ENCODE results near the gene EHD2. TPM values are rescaled to one million over a fixed set of nuclear protein-coding genes. Genes with fewer than 3 reads are reported as not detected.

EHD2 gene
- total RNA-seq, 1 donor from 2014 or later, result 10.3 TPM

DNA sequence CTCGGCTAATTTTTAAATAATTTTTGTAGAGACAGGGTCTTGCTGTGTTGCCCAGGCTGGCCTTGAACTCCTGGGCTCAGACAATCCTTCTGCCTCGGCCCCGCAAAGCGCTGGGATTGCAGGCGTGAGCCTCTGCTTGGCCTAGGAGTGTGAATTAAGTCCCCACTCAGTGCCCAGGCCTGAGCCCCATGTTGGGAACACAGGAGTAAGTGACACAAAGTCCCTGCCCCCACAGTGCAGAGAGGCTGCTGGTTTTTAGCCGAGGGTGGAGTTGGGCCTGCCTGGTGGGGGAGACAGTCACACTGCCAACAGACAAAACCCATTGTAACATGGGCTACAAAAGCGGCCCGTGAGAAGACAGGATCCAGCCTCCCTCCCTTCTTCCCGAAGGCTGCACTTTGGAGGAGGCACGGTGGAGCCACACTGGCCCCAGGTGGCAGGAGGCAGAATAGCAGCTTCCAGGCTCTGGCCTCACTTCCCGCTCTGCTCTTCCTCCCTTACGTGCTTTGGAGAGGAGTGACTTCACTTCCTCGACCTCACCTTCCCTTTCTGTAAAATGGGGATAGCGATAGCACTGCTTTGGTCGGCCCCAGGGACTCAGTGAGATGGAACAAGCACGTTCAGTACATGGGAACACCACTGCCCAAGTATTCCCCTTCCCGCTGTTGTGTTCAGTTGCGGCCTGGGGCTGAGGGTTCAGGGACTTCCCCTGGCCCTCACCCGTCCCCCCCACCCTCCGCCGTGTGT, 15.2 kb upstream of the EHD2 start:
- Mint-ChIP-seq H3K36me3 (peaks cover 3% of the 10 kb centered on the region), H3K27me3 (no peaks in the 10 kb centered on the region)
- peak; percentile 98 for TF ChIP-seq CTCF (conservative IDR thresholded peaks at IDR 0.05)

GRCh38 chr19:47698631-47699359, 14.4 kb upstream of the EHD2 start:
- TF ChIP-seq CTCF (conservative IDR thresholded peaks at IDR 0.05), result no peak
- Mint-ChIP-seq H3K27me3 (no peaks in the 10 kb centered on the region), H3K27ac (no peak overlapping the region), H3K36me3 (peaks cover 7% of the 10 kb centered on the region), H3K4me3 (no peak overlapping the region), H3K9me3 (no peaks in the 10 kb centered on the region), H3K4me1 (ENCODE audit: unreplicated experiment) (peaks cover 5% of the 10 kb centered on the region)
- DNase-seq (ENCODE audit: extremely low spot score, unreplicated experiment), result no peak

More for the DNA sequence above, 15.2 kb upstream of the EHD2 start:
- H3K4me3 Mint-ChIP-seq, result no peak overlapping the region
- H3K9me3 Mint-ChIP-seq, result no peaks in the 10 kb centered on the region
- peaks cover 5% of the 10 kb centered on the region for H3K4me1 Mint-ChIP-seq (ENCODE audit: unreplicated experiment)
- H3K27ac Mint-ChIP-seq, result no peak overlapping the region
- no peak for DNase-seq (ENCODE audit: extremely low spot score, unreplicated experiment)

DNA sequence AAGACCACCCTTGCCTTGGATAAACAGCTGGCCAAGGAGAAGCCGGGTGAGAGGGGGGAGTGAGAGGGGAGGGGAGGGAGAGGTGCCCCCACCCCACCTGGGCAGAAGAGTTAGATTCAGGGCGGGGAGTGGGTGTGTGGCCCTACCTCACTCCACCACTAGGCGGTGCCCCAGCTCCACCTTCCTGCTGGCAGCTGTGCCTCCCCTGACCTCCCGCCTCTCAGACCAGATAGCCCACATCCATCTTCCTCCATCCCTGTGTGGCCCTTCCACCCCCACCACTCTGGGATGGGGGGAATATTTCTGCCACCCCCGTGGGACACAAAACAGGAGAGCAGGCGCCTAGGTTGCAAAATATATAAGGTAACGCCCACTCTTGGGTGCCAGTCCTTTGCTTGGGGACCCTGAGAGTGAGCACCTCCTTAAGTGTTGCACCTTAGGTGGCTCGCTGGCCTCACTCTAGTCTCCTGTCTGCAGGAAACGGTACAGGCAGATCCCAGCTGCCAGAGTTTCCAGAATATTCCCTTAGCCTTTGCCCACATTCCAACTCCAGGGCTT, 13.8 kb upstream of the EHD2 start:
- peaks cover 5% of the 10 kb centered on the region for H3K4me1 Mint-ChIP-seq (ENCODE audit: unreplicated experiment)
- DNase-seq (ENCODE audit: extremely low spot score, unreplicated experiment), result no peak
- peaks cover 7% of the 10 kb centered on the region for H3K36me3 Mint-ChIP-seq
- H3K27me3 Mint-ChIP-seq, result no peaks in the 10 kb centered on the region
- H3K27ac Mint-ChIP-seq, result no peak overlapping the region
- H3K9me3 Mint-ChIP-seq, result no peaks in the 10 kb centered on the region
- H3K4me3 Mint-ChIP-seq, result no peak overlapping the region
- TF ChIP-seq CTCF (conservative IDR thresholded peaks at IDR 0.05), result peak; percentile 88

DNA sequence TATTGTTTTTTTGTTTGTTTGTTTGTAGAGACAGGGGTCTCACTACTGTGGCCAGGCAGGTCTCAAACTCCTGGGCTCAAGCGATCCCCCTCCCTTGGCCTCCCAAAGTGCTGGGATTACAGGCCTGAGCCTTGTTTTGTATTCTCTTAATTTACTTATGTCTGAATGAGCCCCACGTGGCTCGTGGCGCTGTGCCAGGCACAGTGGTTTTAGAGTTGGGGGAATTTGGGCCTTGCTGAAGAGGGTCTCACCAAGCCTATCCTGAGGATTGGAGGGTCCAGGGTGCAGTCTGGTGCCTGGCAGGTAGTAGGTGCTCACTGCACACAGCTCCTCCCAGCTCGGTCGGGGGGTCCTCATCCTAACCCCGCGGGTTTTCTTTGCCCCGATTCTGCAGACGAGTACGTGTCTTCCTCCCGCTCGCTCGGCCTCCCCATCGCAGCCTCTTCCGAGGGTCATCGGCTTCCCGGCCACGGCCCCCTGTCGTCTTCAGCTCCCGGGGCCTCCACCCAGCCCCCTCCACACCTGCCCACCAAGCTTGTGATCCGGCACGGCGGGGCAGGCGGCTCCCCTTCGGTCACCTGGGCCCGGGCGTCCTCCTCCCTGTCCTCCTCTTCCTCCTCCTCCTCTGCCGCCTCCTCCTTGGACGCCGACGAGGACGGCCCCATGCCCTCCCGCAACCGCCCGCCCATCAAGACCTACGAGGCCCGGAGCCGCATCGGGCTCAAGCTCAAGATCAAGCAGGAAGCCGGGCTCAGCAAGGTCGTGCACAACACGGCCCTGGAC, 12.1 kb upstream of the EHD2 start:
- peaks cover 7% of the 10 kb centered on the region for H3K36me3 Mint-ChIP-seq
- H3K9me3 Mint-ChIP-seq, result no peaks in the 10 kb centered on the region
- no peak for TF ChIP-seq CTCF (conservative IDR thresholded peaks at IDR 0.05)
- no peaks in the 10 kb centered on the region for H3K27me3 Mint-ChIP-seq
- H3K4me1 Mint-ChIP-seq (ENCODE audit: unreplicated experiment), result no peaks in the 10 kb centered on the region
- no peak for DNase-seq (ENCODE audit: extremely low spot score, unreplicated experiment)
- no peak overlapping the region for H3K27ac Mint-ChIP-seq
- no peak overlapping the region for H3K4me3 Mint-ChIP-seq

DNA sequence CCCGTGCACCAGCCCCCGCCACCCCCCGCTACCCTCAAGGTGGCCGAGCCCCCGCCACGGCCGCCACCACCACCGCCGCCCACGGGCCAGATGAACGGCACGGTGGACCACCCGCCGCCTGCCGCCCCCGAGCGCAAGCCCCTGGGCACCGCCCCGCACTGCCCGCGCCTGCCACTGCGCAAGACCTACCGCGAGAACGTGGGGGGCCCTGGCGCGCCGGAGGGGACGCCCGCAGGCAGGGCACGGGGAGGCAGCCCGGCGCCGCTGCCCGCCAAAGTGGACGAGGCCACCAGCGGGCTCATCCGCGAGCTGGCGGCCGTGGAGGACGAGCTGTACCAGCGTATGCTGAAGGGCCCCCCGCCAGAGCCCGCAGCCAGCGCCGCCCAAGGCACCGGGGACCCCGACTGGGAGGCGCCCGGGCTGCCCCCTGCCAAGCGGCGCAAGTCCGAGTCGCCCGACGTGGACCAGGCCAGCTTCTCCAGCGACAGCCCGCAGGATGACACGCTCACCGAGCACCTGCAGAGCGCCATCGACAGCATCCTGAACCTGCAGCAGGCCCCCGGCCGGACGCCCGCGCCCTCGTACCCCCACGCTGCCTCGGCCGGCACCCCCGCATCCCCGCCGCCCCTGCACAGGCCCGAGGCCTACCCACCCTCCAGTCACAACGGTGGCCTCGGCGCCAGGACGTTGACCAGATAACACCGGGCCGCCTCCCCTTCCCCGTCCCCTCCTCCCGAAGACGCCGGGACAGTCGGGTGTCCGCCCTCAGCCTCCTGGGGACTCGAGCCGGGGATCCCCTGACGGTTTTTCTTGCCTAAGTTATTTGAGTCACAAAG, 11.3 kb upstream of the EHD2 start:
- Mint-ChIP-seq H3K4me1 (ENCODE audit: unreplicated experiment) (no peaks in the 10 kb centered on the region), H3K9me3 (no peaks in the 10 kb centered on the region), H3K36me3 (peaks cover 7% of the 10 kb centered on the region), H3K27ac (no peak overlapping the region), H3K27me3 (peaks cover 2% of the 10 kb centered on the region), H3K4me3 (no peak overlapping the region)
- TF ChIP-seq CTCF (conservative IDR thresholded peaks at IDR 0.05), result no peak
- DNase-seq (ENCODE audit: extremely low spot score, unreplicated experiment), result no peak
